GM19395 (cell line): ENCODE data around the gene RTN4.

Experiments
- ATAC-seq: cut with Tn5 transposase; IDR thresholded peaks from one replicate; pipeline ENCODE4 v1.9.1; 2021; ENCODE audit warnings: mild to moderate bottlenecking, moderate library complexity; ENCODE audit not compliant: unreplicated experiment

RTN4 gene

GRCh38 chr2:54979321-54980044, 70.8 kb downstream of the RTN4 start:
- no peak for ATAC-seq

GRCh38 chr2:54977149-54977548, 73.1 kb downstream of the RTN4 start:
- ATAC-seq = peak; percentile 98

GRCh38 chr2:54975598-54976492, 74.4 kb downstream of the RTN4 start:
- no peak for ATAC-seq

GRCh38 chr2:54975175-54975574, 75.1 kb downstream of the RTN4 start:
- no peak for ATAC-seq

- no peak for ATAC-seq
Observed at GRCh38 chr2:54969940-54970338, 80.3 kb downstream of the RTN4 start.

GRCh38 chr2:54969295-54969939, 80.8 kb downstream of the RTN4 start:
- no peak for ATAC-seq

GRCh38 chr2:54968561-54969218, 81.6 kb downstream of the RTN4 start:
- ATAC-seq = no peak

GRCh38 chr2:54967759-54968365, 82.4 kb downstream of the RTN4 start:
- ATAC-seq = no peak

- ATAC-seq = no peak
Observed at GRCh38 chr2:54967269-54967668, 83.0 kb downstream of the RTN4 start.

- no peak for ATAC-seq
Observed at GRCh38 chr2:54966837-54967236, 83.4 kb downstream of the RTN4 start.

GRCh38 chr2:54966165-54966832, 84.0 kb downstream of the RTN4 start:
- no peak for ATAC-seq

- ATAC-seq = no peak
Observed at GRCh38 chr2:54965425-54965824, 84.8 kb downstream of the RTN4 start.

GRCh38 chr2:54964816-54965215, 85.4 kb downstream of the RTN4 start:
- ATAC-seq = no peak

- ATAC-seq = no peak
Observed at GRCh38 chr2:54964271-54964670, 86.0 kb downstream of the RTN4 start.

GRCh38 chr2:54963476-54963875, 86.8 kb downstream of the RTN4 start:
- ATAC-seq = no peak

- ATAC-seq = no peak
Observed at GRCh38 chr2:54962935-54963440, 87.3 kb downstream of the RTN4 start.

GRCh38 chr2:54962511-54962910, 87.7 kb downstream of the RTN4 start:
- ATAC-seq = no peak

GRCh38 chr2:54960164-54960563, 90.1 kb downstream of the RTN4 start:
- ATAC-seq = no peak

GRCh38 chr2:54958717-54959371, 91.4 kb downstream of the RTN4 start:
- no peak for ATAC-seq
